Liver (tissue), 9 donors: ENCODE measurements around the gene SESN1. TPM values are rescaled to one million over a fixed set of nuclear protein-coding genes. Genes with fewer than 3 reads are reported as not detected.

Source experiments
- DNase-seq: peaks from one replicate; pipeline ENCODE4 v3.0.0-alpha.2; 2017; ENCODE audit warnings: low spot score
- H3K27ac ChIP-seq, 2 donors: one replicate each; pipeline ENCODE4 v1.7.0; 2013; ENCODE audit warnings: inconsistent platforms in 2 of 2, low read length in 2 of 2, control low read depth in 1 of 2, low read depth in 1 of 2, mild to moderate bottlenecking in 1 of 2
- H3K27me3 ChIP-seq, 4 donors: one replicate each; pipeline versions ENCODE4 v1.6.1 to v1.7.0; 2013; ENCODE audit warnings: low read length in 3 of 4, inconsistent platforms in 1 of 4, mild to moderate bottlenecking in 1 of 4, moderate library complexity in 1 of 4; ENCODE audit not compliant: control insufficient read depth in 4 of 4, insufficient read depth in 4 of 4
- H3K36me3 ChIP-seq, 4 donors: one replicate each; pipeline versions ENCODE4 v1.6.1 to v1.7.0; 2013; ENCODE audit warnings: low read length in 3 of 4, mild to moderate bottlenecking in 3 of 4, low read depth in 1 of 4, moderate library complexity in 1 of 4; ENCODE audit not compliant: control insufficient read depth in 4 of 4, insufficient read depth in 3 of 4
- H3K4me1 ChIP-seq, 4 donors: one replicate each; pipeline versions ENCODE4 v1.6.1 to v1.7.0; 2013; ENCODE audit warnings: low read length in 3 of 4, mild to moderate bottlenecking in 3 of 4, moderate library complexity in 1 of 4; ENCODE audit not compliant: control insufficient read depth in 4 of 4, insufficient read depth in 4 of 4
- H3K4me3 ChIP-seq, 3 donors: one replicate each; pipeline versions ENCODE4 v1.6.1 to v1.7.0; 2013; ENCODE audit warnings: low read length in 3 of 3, control low read depth in 1 of 3, low read depth in 1 of 3, mild to moderate bottlenecking in 1 of 3
- H3K9ac ChIP-seq, 2 donors: one replicate each; pipeline ENCODE4 v1.7.0; 2013; ENCODE audit warnings: low read length in 2 of 2, mild to moderate bottlenecking in 2 of 2, moderate library complexity in 2 of 2, control low read depth in 1 of 2, low read depth in 1 of 2
- H3K9me3 ChIP-seq, 4 donors: one replicate each; pipeline versions ENCODE4 v1.6.1 to v1.7.0; 2013; ENCODE audit warnings: low read length in 3 of 4; ENCODE audit not compliant: control insufficient read depth in 4 of 4
- EGR1 ChIP-seq, 2 donors: IDR thresholded peaks; 2 replicates each; pipeline ENCODE4 v1.6.1; 2016 to 2018; ENCODE audit warnings: antibody characterized with exemption in 2 of 2, low read depth in 2 of 2
- FOXA1 ChIP-seq: IDR thresholded peaks from 2 replicates; pipeline ENCODE4 v1.6.1; 2016; ENCODE audit warnings: antibody characterized with exemption
- FOXA2 ChIP-seq: IDR thresholded peaks from 2 replicates; pipeline ENCODE4 v1.6.1; 2016; ENCODE audit warnings: antibody characterized with exemption
- HNF4G ChIP-seq: IDR thresholded peaks from 2 replicates; pipeline ENCODE4 v1.6.1; 2016; ENCODE audit warnings: antibody characterized with exemption
- JUND ChIP-seq, 2 donors: IDR thresholded peaks; 2 replicates each; pipeline ENCODE4 v1.6.1; 2016; ENCODE audit warnings: antibody characterized with exemption in 2 of 2
- NR2F2 ChIP-seq: IDR thresholded peaks from 2 replicates; pipeline ENCODE4 v1.6.1; 2016; ENCODE audit warnings: antibody characterized with exemption
- RAD21 ChIP-seq, 2 donors: IDR thresholded peaks; 2 replicates each; pipeline ENCODE4 v1.6.1; 2016; ENCODE audit warnings: antibody characterized with exemption in 2 of 2, mild to moderate bottlenecking in 2 of 2
- RXRA ChIP-seq, 2 donors: IDR thresholded peaks; 2 replicates each; pipeline ENCODE4 v1.6.1; 2017 to 2018; ENCODE audit warnings: antibody characterized with exemption in 2 of 2, mild to moderate bottlenecking in 1 of 2
- SP1 ChIP-seq: IDR thresholded peaks from 2 replicates; pipeline ENCODE4 v1.6.1; 2018; ENCODE audit warnings: antibody characterized with exemption, mild to moderate bottlenecking
- TAF1 ChIP-seq: conservative IDR thresholded peaks from 2 replicates; pipeline ENCODE4 v1.6.1; 2016; ENCODE audit warnings: antibody characterized with exemption, mild to moderate bottlenecking
- YY1 ChIP-seq: IDR thresholded peaks from 2 replicates; pipeline ENCODE4 v1.6.1; 2016; ENCODE audit warnings: antibody characterized with exemption, mild to moderate bottlenecking
- WGBS: extraction: QIAGEN DNeasy Blood & Tissue Kit; methylation state at CpG from one replicate; pipeline ENCODE4 v1.1.7; 2013; 5-methylcytosine and 5-hydroxymethylcytosine counted together
- polyA plus RNA-seq, 2 donors: library from polyadenylated mRNA; stranded (reverse) in 1 of 2; unstranded in 1 of 2; fragments of 200-250 nt in 1 of 2; fragments of >200 nt in 1 of 2; fragmentation: Nextera tagmentation in 1 of 2; extraction: Ambion mirVana in 1 of 2; gene quantifications; one replicate each; pipeline versions ENCODE4 v1.2.1 to v1.2.3, GENCODE V29; 2013 to 2015
- total RNA-seq, 2 donors: library from RNA; depleted of rRNA; stranded (reverse); fragments of >200 nt; gene quantifications; one replicate each; pipeline ENCODE4 v1.2.3, GENCODE V29; 2014
- TF ChIP-seq, protein P1 (sequence below): IDR thresholded peaks from 2 replicates; pipeline ENCODE4 v1.6.1; 2016; ENCODE audit warnings: antibody characterized with exemption, mild to moderate bottlenecking
- TF ChIP-seq, protein P2 (sequence below): fragments of 150-350 bp; IDR thresholded peaks from 2 replicates; pipeline ENCODE4 v1.5.1; 2017; ENCODE audit warnings: improper control_type of control experiment, low read depth, low read length; ENCODE audit not compliant: missing input control
- TF ChIP-seq, protein P3 (sequence below): IDR thresholded peaks from 2 replicates; pipeline ENCODE4 v1.6.1; 2016; ENCODE audit warnings: antibody characterized with exemption
- TF ChIP-seq, protein P4 (sequence below): IDR thresholded peaks from 2 replicates; pipeline ENCODE4 v1.6.1; 2016; ENCODE audit warnings: antibody characterized with exemption
- donor health status: healthy.
- donor health status: healthy.
- donor health status: healthy.
- donor health status: healthy.
- donor health status: healthy.

Gene SESN1
- total and polyA plus RNA-seq, 4 donors = 6.2 to 17.0 (median 11.0) TPM

DNA sequence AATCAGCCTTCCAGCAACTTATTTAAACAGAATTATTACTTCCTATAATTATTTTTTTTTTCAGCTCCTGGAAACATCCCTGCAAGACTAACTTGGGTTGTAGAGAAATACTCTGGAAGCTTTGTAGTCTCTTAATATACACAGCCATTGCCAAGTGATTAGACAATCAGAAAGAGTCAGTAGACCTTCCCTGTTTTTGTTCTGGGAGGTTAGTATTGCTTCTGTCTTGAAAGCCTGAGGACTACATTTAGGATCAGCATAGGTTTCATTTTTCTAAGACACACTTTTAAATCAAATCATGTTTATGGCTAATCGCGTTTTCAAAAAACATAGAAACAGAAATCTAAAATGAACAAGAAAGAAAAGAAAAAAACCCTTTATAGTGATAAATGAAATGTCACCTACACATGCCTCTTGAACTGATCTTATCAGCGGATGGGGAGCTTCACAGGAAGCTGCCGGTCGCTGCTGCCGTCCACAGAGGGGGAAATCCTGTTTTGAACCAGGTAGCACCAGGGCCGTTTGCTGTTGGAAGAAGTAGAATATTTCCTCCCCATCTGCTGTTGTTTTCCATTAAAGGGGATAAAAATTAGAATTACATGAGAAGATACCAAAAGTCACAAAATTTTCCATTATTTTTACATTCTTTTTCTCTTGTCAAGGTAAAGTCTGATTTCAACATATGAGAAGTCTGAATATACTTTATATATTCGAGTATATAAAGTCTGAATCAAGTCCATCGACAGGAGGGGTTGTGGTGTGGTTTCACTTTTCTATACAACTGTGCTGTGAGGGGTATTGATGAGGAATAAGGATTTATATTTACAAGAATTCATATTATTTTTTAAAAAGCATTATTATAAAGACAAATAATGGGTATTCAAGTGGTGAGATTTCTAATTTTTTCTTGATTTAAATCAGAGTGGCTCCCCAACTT, 151.8 kb downstream of the SESN1 start:
- no peaks in the 10 kb centered on the region for H3K9me3 ChIP-seq
- H3K27me3 ChIP-seq = no peaks in the 10 kb centered on the region
- no peak overlapping the region for H3K4me3 ChIP-seq
- no peaks in the 10 kb centered on the region for H3K36me3 ChIP-seq
- H3K4me1 ChIP-seq = no peaks in the 10 kb centered on the region
- TF ChIP-seq RAD21 (IDR thresholded peaks at IDR 0.05) = peak in 1 of 2 donors; percentile 4
- no peak for TF ChIP-seq FOXA2
- WGBS = 76% methylated on average over 9 of the region's 9 CpGs
- no peak overlapping the region for H3K27ac ChIP-seq
- no peak for DNase-seq
- no peak overlapping the region for H3K9ac ChIP-seq

DNA sequence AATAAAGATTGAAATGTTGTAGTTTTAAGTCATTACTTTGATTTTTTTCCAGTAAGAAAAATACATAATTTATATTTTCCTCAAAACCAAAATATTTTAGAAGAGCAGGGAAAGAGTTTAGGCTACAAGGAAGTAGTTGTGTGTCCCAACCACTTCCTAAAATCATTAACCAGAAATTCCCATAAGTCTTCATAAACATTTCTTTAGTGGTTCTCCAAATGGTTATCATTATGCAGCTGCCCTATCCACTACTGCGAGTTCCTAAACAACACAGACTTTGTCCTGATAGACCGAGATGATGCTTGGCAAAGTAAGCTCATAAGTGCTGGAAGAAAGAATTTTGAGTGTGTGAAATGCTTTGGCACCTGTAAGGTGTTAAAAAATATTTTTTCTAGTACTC, 152.8 kb downstream of the SESN1 start:
- no peak for TF ChIP-seq RAD21 (IDR thresholded peaks at IDR 0.05)
- TF ChIP-seq, protein P1, sequence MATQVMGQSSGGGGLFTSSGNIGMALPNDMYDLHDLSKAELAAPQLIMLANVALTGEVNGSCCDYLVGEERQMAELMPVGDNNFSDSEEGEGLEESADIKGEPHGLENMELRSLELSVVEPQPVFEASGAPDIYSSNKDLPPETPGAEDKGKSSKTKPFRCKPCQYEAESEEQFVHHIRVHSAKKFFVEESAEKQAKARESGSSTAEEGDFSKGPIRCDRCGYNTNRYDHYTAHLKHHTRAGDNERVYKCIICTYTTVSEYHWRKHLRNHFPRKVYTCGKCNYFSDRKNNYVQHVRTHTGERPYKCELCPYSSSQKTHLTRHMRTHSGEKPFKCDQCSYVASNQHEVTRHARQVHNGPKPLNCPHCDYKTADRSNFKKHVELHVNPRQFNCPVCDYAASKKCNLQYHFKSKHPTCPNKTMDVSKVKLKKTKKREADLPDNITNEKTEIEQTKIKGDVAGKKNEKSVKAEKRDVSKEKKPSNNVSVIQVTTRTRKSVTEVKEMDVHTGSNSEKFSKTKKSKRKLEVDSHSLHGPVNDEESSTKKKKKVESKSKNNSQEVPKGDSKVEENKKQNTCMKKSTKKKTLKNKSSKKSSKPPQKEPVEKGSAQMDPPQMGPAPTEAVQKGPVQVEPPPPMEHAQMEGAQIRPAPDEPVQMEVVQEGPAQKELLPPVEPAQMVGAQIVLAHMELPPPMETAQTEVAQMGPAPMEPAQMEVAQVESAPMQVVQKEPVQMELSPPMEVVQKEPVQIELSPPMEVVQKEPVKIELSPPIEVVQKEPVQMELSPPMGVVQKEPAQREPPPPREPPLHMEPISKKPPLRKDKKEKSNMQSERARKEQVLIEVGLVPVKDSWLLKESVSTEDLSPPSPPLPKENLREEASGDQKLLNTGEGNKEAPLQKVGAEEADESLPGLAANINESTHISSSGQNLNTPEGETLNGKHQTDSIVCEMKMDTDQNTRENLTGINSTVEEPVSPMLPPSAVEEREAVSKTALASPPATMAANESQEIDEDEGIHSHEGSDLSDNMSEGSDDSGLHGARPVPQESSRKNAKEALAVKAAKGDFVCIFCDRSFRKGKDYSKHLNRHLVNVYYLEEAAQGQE = no peak
- TF ChIP-seq SP1 = no peak
- no peak for TF ChIP-seq HNF4G
- no peak for TF ChIP-seq NR2F2
- no peak for TF ChIP-seq FOXA1
- TF ChIP-seq TAF1 = no peak
- no peak for TF ChIP-seq RXRA (IDR thresholded peaks at IDR 0.05)
- TF ChIP-seq, protein P2, sequence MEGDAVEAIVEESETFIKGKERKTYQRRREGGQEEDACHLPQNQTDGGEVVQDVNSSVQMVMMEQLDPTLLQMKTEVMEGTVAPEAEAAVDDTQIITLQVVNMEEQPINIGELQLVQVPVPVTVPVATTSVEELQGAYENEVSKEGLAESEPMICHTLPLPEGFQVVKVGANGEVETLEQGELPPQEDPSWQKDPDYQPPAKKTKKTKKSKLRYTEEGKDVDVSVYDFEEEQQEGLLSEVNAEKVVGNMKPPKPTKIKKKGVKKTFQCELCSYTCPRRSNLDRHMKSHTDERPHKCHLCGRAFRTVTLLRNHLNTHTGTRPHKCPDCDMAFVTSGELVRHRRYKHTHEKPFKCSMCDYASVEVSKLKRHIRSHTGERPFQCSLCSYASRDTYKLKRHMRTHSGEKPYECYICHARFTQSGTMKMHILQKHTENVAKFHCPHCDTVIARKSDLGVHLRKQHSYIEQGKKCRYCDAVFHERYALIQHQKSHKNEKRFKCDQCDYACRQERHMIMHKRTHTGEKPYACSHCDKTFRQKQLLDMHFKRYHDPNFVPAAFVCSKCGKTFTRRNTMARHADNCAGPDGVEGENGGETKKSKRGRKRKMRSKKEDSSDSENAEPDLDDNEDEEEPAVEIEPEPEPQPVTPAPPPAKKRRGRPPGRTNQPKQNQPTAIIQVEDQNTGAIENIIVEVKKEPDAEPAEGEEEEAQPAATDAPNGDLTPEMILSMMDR = no peak
- Histone ChIP-seq H3K27ac (no peak overlapping the region), H3K9ac (no peak overlapping the region), H3K27me3 (no peaks in the 10 kb centered on the region), H3K36me3 (no peaks in the 10 kb centered on the region), H3K4me3 (no peak overlapping the region), H3K9me3 (no peaks in the 10 kb centered on the region), H3K4me1 (no peaks in the 10 kb centered on the region)
- WGBS = 80% methylated on average over 2 of the region's 2 CpGs
- DNase-seq = no peak

DNA sequence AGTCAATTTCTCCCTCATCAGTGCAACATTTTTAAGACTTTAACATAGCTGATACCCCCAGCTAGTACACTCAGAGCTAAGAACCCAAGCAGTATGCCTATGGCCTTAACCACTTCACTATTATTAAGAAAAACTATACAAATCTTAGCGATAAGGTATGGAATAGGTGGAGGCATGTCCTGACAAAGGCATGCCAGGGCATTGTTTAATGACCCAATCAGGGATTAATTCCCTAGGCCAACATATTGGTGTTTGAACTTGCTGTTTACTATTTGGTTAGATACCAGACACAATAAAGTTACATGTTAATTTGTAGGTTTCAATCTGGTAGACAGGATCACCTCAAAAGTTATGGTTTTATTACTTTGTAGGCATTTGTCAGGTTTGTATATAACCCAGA, 153.4 kb downstream of the SESN1 start:
- no peaks in the 10 kb centered on the region for H3K27me3 ChIP-seq
- no peak for TF ChIP-seq RXRA (IDR thresholded peaks at IDR 0.05)
- TF ChIP-seq YY1 = no peak
- TF ChIP-seq EGR1 (IDR thresholded peaks at IDR 0.05; ENCODE audit: low read depth in 2 of 2) = no peak
- TF ChIP-seq, protein P3, sequence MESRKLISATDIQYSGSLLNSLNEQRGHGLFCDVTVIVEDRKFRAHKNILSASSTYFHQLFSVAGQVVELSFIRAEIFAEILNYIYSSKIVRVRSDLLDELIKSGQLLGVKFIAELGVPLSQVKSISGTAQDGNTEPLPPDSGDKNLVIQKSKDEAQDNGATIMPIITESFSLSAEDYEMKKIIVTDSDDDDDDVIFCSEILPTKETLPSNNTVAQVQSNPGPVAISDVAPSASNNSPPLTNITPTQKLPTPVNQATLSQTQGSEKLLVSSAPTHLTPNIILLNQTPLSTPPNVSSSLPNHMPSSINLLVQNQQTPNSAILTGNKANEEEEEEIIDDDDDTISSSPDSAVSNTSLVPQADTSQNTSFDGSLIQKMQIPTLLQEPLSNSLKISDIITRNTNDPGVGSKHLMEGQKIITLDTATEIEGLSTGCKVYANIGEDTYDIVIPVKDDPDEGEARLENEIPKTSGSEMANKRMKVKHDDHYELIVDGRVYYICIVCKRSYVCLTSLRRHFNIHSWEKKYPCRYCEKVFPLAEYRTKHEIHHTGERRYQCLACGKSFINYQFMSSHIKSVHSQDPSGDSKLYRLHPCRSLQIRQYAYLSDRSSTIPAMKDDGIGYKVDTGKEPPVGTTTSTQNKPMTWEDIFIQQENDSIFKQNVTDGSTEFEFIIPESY = no peak
- TF ChIP-seq FOXA1 = no peak
- no peak for TF ChIP-seq SP1
- TF ChIP-seq HNF4G = no peak
- TF ChIP-seq, protein P4, sequence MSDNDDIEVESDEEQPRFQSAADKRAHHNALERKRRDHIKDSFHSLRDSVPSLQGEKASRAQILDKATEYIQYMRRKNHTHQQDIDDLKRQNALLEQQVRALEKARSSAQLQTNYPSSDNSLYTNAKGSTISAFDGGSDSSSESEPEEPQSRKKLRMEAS = no peak
- no peak for TF ChIP-seq JUND (IDR thresholded peaks at IDR 0.05)
- TF ChIP-seq TAF1 = no peak
- TF ChIP-seq RAD21 (IDR thresholded peaks at IDR 0.05) = no peak
- no peak overlapping the region for H3K9ac ChIP-seq
- no peaks in the 10 kb centered on the region for H3K9me3 ChIP-seq
- H3K36me3 ChIP-seq = no peaks in the 10 kb centered on the region
- no peak for DNase-seq
- 91% methylated on average over 1 of the region's 1 CpG for WGBS
- no peak overlapping the region for H3K27ac ChIP-seq
- H3K4me3 ChIP-seq = no peak overlapping the region
- H3K4me1 ChIP-seq = peaks cover 0 to 1% (median 0%) of the 10 kb centered on the region in 4 donors
